Loucy (cell line): Measurements from ENCODE around the gene PCK1.

Experiments used
- CTCF ChIP-seq: fragments of 200-600 bp; sonication (generic); conservative IDR thresholded peaks from 2 replicates; pipeline ENCODE4 v1.5.1; 2014; ENCODE audit warnings: mild to moderate bottlenecking, antibody characterized with exemption, low read length
- EZH2phosphoT487 ChIP-seq: fragments of 200-600 bp; IDR thresholded peaks from 2 replicates; pipeline ENCODE4 v1.6.1; 2018; ENCODE audit warnings: antibody characterized with exemption, mild to moderate bottlenecking, moderate library complexity, borderline replicate concordance

GRCh38 chr20:57559289-57559634 is 1.6 kb upstream of the PCK1 start:
- TF ChIP-seq CTCF: no peak
- no peak for TF ChIP-seq EZH2phosphoT487
